Stimulated activated CD8-positive, alpha-beta memory T cell treated with anti-CD3 and anti-CD28 coated beads, Interleukin-4, amount 100 ng/mL, for 24 hours (primary cell): ENCODE results near the gene YEATS4.

Experiments
- DNase-seq: peaks from one replicate; pipeline ENCODE4 v3.0.0-alpha.2; 2020; ENCODE audit warnings: low read depth

YEATS4 gene

DNA sequence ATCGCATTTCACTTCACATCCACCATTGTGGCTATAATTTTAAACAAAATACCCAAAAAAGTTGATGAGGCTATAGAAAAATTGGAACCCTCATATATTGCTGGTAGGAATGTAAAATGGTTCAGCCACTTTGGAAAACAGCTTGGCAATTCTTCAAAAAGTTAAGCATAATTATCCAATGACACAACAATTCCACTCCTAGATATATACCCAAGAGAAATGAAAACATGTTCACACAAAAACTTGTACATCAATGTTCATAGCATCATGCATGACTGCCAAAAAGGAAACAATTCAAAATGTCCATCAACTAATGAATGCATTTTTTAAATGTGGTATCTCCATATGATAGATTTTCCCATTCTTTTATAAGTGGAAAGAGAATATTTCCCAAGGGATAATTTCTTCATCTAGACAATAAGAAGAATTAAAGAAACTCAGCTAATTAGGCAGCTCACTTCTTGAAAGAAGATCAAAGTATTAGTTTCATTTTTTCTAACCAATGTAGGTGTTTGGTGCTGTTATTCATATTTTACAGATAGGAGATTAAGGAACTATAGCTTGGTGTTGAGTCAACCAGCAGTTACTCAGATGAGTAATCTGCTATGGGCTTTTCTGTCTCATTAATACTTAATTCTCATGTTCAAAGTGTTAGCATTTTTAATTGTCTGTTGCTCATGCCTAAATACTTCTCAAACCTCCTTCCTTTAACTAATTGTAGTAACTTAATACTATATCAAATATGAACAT is 32.8 kb downstream of the YEATS4 start:
- DNase-seq = no peak

DNA sequence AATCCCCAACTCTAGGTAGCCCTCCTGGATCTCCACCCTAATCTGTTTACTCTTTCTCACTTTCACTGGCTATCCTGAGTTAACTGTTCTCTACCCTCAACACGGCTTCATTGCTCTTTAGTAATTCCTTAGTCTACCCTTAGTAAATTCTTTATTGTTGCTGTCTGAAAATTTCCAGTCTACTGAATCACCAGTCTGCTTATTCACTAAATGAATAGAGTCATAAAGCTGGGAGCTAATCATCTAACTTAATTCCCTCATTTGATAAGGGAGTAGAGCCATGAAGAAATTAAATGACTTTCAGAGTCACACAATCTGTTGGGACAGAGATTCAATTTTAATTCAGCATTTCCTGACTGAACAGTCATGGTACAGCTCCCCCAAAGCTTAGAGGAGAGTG is 36.5 kb downstream of the YEATS4 start:
- DNase-seq = no peak

DNA sequence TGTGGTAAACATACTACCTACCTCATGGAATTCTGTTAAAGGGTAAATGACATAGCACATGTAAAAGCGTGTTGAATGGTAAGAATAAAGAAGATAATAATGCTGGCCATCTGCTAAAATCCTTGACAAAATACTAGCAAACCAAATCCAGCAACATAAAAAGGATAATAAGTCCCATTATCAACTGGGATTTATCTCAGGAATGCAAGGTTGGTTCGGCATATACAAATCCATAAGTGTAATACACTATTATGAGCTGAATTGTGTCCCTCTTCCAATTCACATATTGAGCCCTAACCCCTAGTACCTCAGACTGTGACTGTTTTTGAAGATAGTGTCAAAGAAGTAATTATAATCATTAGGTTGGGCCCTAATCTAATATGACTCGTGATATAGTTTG is 37.4 kb downstream of the YEATS4 start:
- no peak for DNase-seq

DNA sequence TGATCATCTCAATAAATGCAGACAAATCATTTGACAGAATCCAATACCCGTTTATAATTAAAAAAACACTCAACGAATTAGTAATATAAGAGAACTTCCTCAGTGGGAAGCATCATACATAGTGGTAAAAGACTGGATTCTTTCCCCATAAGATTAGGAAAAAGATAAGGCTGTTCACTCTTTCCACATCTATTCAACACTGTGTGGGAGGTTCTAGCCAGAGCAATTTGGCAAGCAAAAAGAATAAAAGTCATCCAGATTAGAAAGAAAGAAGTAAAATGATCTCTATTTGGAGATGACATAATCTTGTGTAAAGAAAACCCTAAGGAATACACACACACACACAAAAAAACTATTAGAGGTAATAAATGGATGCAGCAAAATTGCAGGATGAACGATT is 38.4 kb downstream of the YEATS4 start:
- no peak for DNase-seq

DNA sequence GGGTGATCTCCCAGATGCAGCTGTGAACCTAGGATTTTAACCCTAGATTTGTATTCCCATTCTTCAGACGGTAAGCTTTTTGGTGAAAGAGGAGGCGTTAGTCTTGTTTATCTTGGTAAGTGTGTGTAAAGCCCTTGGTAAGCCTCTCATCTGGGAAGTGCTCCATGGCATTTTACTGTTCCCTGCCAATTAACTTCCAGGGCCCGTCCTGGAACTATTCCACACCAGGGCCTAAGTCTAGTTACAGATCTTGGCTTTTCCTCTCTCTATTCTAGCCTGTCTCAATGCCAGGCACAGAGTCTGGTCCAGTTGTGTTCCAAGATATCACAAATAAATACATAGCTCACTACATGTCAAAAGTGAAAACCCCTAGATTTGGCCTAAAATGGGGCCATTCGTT is 42.4 kb downstream of the YEATS4 start:
- no peak for DNase-seq

DNA sequence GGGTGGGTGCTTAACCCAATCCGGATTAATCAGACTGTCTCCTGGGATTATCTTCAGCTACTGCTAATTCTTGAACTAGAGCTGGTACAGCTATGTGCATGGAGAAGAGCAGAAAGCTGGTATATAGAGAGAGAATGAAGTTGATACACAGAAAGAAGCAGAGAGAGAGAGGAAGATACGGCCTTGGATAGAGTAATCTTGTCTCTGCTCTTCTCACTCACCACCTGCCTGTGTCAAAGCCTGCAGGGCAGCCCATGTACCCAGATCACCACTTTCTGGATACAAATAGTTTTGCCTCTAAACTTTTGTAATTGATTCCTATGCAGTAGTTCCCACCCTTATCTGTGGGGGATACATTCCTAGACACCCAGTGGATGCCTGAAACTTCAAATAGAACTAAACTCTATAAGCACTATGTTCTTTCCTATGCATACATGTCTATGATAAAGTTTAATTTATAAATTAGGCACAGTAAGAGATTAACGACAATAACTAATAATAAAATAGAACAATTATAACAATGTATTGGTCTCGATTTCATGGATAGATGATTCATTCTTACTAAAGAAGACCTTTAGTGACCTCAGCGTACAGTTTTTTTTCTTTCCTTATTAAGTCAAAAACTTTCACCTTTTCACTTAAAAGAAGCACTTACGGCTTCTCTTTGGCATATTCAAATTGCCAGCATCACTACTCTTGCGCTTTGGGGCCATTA is 45.5 kb downstream of the YEATS4 start:
- DNase-seq = no peak

DNA sequence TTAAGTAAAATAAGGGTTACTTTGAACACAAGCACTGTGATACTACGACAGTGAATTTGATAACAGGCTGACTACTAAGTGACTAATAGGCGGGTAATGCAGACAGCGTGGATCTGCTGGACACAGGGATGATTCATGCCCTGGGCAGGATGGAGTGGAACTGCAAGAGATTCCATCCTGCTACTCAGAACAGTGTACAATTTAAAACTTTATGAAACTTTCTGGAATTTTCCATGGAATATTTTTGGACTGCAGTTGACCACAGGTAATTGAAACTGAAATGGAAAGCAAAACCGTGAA is 46.0 kb downstream of the YEATS4 start:
- no peak for DNase-seq

DNA sequence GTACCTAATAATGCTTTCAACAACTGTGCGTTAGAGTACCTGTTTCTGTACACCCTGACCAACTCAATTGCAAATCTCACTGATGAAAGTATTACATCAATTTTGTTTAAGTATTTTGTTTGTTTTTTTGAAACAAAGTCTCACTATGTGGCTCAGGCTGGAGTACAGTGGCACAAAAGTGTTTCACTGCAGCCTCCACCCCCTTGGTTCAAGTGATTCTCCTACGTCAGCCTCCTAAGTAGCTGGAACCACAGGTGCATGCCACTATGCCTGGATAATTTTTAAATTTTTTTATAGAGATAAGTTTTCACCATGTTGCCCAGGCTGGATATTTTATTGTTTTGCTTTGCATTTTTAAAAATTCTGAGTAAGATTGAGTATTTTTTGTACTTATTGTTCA is 46.7 kb downstream of the YEATS4 start:
- no peak for DNase-seq

DNA sequence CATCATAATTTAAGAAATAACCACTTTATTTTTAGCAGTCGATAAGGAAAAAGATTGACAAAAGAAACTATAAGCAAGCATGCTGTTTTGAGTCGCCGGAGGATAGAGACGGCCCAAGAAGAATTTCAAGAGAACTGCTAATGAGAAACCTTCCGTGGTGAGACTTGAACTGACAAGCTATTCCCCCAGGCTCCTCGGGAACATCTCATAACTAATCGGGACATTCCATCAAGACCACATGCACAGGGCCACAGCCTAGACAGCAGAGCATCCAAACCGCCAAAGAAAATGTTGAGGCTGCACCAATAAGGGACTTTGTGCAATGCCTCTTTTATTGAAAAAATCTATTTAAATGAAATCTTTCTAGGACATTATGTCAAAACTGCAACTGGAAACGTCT is 51.0 kb downstream of the YEATS4 start:
- no peak for DNase-seq

DNA sequence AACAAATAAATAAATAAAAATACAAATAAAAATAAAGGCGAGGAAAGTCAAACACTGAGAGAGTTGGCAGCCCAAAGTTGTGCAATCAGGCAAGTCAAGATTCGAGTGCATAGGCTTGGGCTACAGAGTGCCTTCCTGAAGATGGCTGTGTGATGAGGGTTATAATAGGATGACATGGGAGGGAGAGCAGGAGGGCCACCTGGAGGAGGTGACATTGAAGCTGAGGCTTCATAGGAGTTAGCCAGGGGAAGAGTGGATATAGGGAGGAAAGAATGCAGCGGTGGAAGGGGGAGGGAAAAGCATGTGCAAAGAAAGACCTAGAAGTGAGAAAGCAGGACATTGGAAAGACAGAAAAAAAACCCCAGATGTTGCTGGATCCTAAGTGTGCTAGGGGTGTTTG is 53.1 kb downstream of the YEATS4 start:
- DNase-seq = no peak

DNA sequence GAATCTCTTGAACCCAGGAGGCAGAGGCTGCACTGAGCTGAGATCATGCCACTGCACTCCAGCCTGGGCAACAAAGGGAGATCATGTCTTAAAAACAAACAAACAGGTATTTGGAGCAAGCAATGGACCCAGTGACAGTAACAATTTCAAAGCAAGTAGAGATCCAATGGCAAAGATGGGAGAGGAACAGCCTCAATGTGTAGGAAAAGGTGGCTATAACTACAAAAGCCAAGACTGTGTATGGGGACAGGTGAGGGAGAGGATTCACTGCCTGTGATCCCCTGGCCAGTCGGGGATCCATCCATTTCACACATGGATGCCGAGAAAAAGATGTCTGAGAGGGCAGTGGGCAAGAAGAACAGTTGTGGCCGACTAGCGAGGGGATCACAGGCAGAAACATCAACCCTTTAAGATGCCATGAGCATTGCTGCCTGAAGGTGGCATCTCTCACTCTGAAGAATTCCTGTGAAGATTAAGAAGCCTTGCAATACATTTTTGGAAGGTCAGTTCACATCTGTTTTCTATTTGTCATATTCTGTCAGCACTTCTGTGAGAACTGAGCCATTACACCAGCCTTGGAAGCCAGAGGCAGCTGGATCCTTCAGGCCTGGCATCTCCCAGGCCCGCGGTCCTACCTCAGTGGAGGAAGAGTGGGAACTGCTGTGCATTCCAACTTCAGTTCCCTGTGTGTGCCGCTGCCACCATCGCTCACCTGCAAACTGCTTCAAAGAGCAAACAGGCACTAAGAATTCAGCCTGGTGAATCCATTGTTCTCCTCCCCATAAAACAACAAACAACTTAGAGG is 56.1 kb downstream of the YEATS4 start:
- no peak for DNase-seq

DNA sequence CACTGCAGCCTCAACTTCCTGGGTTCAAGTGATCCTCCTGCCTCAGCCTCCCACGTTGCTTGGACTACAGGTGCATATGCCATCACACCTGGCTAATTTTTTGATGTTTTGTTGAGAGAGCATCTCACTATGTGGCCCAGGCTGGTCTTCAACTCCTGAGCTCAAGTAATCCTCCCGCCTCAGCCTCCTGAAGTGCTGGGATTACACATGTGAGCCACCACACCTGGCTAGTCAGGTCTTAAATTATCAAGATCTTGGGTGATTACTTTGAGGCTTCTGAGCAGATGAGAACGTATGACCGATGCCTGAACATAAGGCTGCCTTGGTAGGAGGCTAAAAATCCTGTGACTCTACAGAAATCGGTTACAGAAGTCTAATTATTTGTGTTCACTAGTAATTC is 57.7 kb downstream of the YEATS4 start:
- DNase-seq = no peak

DNA sequence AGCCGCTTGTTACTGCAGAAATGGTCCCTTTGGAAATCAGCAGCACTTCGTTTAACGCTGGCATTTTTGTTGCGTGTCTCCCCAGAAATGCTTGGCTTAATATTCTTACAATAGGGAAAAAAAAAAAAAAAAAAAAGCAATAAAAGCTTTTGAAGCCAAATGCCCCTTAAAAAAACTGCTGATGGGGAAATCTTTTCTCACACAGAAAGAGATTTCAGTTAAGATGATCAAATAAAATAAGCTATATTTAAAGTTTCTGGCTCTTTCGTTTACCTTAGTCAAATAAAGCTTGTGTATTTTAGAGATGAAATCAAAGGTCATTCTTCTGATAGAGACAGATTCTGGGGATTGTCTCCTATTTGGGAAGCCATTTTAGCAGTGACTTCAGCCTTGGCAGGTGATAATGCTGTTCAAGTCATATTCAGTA is 58.2 kb downstream of the YEATS4 start:
- DNase-seq = no peak

DNA sequence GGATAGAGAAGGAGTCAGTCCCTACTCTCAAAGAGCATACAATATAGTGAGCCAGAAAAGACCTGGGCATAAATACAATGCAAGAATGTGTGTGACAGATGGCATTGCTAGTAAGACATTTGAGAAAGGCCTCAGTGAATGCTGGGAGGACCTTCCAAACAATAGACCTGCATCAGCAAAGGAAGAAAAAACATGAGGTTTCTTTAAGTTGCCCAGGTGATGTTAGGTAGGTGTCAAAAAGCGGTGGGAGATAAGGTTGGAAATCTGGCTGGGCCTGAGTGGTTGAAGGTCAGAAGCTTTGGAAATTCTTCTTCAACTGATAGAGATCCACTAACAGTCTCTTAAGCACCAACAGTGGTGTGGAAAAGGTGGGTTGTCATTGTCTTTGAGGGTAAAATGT is 60.2 kb downstream of the YEATS4 start:
- no peak for DNase-seq

DNA sequence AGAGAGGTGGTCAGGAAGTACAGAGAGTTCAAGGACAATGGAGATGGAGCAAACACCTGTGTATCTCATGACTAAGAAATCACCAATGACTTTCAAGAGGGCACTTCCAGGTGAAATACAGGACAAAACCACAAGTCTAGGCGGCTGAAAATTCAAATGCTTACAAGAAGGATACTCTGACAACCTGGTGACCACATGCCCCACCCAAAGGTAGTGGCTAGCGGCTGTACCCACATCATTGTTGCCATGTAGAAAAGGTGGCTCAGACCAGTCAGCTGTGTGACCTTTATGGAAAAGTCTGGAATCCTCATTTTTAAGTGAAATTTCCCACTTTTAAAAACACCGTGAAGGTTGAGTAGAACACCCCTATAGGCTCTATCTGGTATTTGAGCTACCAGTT is 62.0 kb downstream of the YEATS4 start:
- DNase-seq = no peak

DNA sequence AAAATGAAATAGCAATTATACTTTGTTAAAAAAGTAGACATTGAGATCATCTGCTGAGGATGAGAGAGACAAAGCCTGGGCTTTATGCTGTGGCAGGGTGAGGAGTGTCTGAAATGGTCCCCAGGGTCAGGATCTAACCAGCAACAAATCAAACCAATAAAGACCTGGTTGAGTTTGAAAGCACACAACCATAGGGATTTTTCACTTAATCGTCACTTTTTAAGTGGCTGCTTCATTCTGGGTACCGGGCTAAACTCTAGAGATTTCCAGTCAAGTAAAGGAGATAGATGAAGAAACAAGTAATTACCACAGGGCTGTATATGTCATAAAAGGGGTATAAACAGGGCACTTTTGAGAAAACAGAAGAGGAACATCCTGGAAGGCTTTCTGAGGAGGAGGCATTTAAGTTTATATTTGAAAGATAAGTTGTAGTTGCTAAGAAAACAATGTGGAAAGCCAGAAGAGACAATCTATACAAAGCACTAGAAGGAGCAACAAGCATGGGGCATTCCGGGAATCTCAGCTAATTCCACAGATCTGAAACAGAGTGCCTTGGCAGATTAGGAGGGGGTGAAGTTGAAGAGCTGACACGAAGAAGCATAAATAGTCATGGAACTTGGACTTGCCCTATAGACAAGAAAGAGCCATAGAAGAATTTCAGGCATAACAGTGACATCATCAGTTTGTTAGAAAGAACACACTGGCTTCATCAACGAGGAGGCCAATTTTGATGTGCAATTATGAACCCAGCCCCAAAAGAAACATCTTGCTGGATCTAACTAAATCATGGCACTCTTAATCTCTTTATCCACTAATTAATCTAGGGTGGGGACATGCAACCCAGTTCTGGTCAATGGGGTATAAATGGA is 63.7 kb downstream of the YEATS4 start:
- no peak for DNase-seq

DNA sequence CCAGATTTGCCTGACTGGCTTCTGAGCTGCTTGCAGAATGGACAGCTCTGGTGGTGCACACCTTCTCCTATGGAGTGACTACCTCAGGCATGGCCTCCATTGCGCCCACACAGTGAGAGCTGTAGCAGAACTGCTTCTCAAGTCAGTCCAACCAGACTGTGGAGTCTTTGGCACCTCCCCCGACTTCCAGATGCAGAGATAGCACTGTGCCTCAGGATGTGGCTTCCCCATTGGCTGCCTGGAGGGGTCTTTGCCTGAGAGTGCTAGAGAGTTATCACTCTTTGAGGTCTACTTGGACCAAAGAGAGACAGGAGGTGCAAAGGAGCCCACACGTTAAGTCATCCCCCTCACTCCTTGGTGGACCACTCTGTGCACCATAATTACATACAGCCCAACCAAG is 65.9 kb downstream of the YEATS4 start:
- no peak for DNase-seq

DNA sequence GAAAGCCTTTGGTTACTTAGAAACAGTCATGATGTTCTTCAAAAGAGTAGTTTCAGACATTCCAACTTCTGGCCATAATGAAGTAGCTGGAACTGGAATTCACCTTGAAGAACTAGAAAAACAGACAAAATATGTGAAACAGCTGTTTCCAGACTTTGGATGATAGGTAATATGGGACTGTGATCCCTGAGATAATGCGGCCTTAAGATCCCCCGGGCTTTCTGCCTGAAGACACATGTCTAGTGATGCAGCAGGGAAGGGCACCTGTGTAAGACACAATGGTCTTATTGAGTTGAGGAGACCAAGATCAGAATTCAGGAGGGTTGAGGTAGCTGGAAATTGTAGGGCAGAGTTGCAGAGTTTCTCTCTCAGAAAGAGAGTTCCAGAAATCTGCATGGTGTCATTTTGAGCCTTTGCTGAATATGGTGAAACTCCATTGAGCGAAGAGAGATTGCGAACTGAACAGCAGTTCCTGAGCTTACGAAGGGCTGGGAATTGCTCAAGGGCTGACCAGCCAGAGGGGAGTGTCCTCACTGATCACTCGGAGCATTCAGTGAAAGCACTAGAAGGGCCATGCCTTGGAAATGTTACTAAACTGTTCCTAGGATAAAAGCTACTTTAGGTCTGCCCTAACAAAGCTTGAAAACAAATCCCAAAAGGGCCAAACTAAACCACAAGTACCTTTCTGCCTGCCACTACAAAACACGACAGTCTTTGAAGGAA is 69.0 kb downstream of the YEATS4 start:
- no peak for DNase-seq

DNA sequence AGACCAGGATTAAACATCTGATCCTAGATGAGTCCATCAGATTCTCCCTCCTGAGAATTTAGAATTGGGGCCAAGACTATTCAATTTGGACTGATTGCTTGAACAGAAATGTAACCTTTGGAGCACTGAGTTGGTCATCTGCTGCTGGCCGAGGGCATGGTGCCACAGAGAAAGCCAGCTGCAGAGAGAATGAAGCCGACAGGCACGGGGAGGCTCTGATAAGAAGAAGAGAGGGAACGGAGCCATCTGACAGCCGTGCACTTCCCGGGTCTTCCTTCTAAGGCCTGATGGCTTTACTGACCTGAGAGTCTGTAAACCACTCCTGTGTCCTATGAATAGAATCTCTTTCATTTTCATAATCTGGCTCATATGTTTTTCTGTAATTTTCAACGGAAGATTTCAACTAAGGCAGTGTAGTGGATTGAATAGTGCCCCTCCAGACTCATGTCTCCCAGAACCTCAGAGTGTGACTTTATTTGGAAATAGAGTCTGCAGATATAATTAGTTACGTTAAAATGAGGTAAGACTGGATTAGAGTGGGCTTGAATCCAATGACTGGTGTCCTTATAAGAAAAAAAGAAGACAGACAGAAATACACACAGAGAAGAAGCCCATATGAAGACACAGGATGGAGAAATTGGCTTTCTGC is 71.5 kb downstream of the YEATS4 start:
- no peak for DNase-seq

DNA sequence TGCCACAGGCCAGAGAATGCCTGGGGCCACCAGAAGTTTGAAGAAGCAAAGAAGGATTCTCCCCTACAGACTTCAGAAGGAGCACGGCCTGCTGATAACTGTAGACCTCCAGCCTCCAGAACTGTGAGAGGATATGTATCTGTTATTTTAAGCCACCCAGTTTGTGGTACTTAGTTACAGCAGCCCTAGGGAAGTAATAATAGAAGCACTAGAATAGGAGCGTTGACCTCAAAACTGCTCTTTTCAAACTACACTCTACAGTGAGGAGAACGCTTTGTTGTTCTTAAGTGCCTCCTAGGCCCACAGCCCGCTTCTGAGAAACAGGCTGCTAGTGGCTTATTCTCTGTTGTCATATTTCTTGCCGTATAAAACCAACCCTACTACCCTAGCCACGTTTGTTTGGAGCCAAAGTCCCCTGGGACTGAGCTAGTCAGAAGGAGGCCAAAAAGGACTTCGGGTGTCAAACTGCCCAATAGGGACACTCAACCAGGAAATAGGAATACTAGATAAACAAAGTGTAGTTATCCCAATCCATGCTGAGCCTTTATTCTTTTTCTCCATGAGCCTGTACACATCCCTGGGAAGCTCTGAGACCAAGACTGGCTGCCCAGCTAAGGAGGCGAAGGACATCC is 72.2 kb downstream of the YEATS4 start:
- no peak for DNase-seq

DNA sequence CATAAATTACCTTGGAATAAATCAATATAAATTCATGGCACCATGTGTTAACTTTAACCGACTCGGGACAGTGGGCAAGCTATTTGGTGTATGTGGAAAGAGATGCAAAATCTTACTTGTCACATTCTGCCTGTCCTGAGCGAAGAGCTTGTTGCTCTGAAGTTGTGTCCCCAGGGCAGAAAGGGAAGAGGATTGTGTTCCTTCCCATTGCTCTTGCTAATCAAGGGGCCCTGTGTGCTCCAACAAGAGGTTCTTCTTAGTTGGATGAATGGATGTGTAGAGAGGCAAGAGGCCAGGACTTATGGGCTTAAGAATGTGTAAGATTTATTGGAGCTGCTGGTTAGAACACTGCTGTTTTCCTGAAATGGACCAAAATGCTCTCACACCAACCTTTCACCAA is 74.1 kb downstream of the YEATS4 start:
- DNase-seq = no peak
